ENCODE measurements around the gene FAM136A. TPM values are rescaled to one million over a fixed set of nuclear protein-coding genes. Genes with fewer than 3 reads are reported as not detected.
"Not testable (repeated sequence)": the region's sequence is repeated elsewhere in the genome, so short reads cannot be mapped to it uniquely, and the experiment has no call there.

The FAM136A gene
- total RNA-seq, 1 experiment from 2014 or later, result 60.0 TPM

GRCh38 chr2:70305531-70305930 is 3.7 kb upstream of the FAM136A start:
- in situ Hi-C loops (cut with HindIII; ENCODE audit: low pct_unique_long_range_greater_than_20kb, low sequenced_read_pairs), result loop anchor here (25.0 kb wide), 1 partner anchor 482 kb away; the partner anchor contains the start of gene FIGLA
- no peak for DNase-seq (ENCODE audit: low read depth, low spot score)

DNA sequence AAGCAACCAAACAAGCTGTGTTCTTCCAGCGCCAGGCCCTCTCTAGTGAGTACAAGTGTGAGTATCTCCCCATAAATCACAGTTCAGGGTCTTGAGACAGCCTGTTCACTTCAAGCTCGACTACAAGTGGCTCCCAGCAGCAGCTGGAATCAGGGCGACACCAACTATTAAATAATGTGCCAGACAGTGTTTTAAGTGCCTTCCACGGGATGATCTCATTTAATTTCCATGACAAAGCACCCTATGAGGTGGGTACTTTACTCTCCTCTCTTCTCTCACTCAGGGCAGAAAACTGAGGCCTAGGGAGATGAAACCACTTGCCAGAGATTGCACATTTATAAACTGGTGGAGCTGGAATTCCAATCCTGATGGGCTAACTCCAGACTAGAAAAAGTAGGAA is 2.6 kb upstream of the FAM136A start:
- in situ Hi-C loops (cut with HindIII; ENCODE audit: low pct_unique_long_range_greater_than_20kb, low sequenced_read_pairs), result loop anchor here (25.0 kb wide), 1 partner anchor 483 kb away; the partner anchor contains the start of gene FIGLA
- no peak for DNase-seq (ENCODE audit: low read depth, low spot score)

- DNase-seq (ENCODE audit: low read depth, low spot score), result no peak
- in situ Hi-C loops (cut with HindIII; ENCODE audit: low pct_unique_long_range_greater_than_20kb, low sequenced_read_pairs), result loop anchor here (25.0 kb wide), 1 partner anchor 484 kb away; the partner anchor contains the start of gene FIGLA
These were observed 1.3 kb upstream of the FAM136A start for GRCh38 chr2:70303186-70303585.

- in situ Hi-C loops (cut with HindIII; ENCODE audit: low pct_unique_long_range_greater_than_20kb, low sequenced_read_pairs), result loop anchor here (25.0 kb wide), 1 partner anchor 485 kb away; the partner anchor contains the start of gene FIGLA
- DNase-seq (ENCODE audit: low read depth, low spot score), result not testable (repeated sequence)
These were observed 304 bp upstream of the FAM136A start for GRCh38 chr2:70302195-70302546.

- no peak for DNase-seq (ENCODE audit: low read depth, low spot score)
- in situ Hi-C loops (cut with HindIII; ENCODE audit: low pct_unique_long_range_greater_than_20kb, low sequenced_read_pairs), result loop anchor here (25.0 kb wide), 1 partner anchor 486 kb away; the partner anchor contains the start of gene FIGLA
These were observed 1.0 kb downstream of the FAM136A start for GRCh38 chr2:70300771-70301343.

DNA sequence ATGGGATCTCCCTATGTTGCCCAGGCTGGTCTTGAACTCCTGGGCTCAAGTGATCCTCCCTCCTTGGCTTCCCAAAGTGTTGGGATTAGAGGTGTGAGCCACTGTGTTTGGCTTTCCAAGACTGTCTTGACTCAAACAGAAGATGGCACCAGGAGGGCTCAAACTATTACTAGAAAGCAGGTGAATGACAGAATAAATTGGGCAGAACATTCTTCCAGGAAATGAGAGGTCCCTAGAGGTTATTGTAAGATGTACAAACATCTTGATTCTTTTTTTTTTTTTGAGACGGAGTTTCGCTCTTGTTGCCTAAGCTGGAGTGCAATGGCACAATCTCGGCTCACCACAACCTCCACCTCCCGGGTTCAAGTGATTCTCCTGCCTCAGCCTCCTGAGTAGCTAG is 4.0 kb downstream of the FAM136A start:
- DNase-seq (ENCODE audit: low read depth, low spot score); in situ Hi-C loops (cut with HindIII; ENCODE audit: low pct_unique_long_range_greater_than_20kb, low sequenced_read_pairs): not testable (repeated sequence)

- no peak for DNase-seq (ENCODE audit: low read depth, low spot score)
- in situ Hi-C loops (cut with HindIII; ENCODE audit: low pct_unique_long_range_greater_than_20kb, low sequenced_read_pairs), result no loop called here
These were observed 18.2 kb downstream of the FAM136A start for GRCh38 chr2:70283500-70284191.

GRCh38 chr2:70282439-70282838 is 19.4 kb downstream of the FAM136A start:
- DNase-seq (ENCODE audit: low read depth, low spot score), result no peak
- in situ Hi-C loops (cut with HindIII; ENCODE audit: low pct_unique_long_range_greater_than_20kb, low sequenced_read_pairs), result no loop called here

DNA sequence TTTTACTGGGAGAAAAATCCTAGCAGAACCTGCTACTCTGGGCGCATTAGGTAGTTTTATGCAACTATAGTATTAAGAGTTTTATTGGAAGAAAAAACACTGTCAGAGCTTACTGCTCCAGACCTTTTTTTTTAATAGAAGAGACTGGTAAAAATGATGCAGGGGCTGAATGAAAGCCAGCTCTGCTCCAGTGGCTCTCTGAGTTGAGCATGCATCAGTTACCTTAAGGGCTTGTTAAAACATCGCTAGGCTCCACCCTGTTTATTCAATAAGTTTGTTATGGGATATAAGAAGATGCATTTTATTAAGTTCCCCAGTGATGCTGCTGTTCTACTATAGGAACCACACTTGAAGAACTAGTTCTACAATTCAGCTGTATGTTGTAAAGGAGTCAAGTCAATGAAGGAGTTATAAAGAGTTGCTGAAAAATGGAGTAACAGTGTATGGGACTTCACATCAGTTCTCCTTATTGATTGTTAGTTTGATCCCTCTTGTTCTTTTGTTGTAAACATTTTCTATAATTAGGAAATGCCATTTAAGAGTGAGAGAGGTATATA is 21.5 kb downstream of the FAM136A start:
- in situ Hi-C loops (cut with HindIII; ENCODE audit: low pct_unique_long_range_greater_than_20kb, low sequenced_read_pairs), result no loop called here

DNA sequence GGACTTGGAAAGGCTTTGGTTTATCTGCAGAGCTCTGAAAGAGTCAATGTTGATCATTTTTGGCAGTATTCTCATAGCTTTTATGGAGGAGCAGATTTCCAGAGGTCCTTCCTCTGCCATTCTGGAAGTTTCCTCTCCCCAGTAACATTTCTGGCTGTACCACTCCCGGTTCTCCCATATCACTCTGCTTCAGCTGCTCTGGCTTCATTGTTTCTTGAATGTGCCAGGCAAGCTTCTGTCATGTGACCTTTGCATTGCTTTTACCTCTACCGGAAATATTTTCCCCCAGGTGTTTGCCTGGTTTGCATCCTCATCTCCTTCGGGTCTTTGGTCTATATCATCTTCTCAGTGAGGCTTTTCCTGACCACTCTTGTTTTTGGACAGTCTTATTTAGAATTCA is 31.5 kb downstream of the FAM136A start:
- in situ Hi-C loops (cut with HindIII; ENCODE audit: low pct_unique_long_range_greater_than_20kb, low sequenced_read_pairs), result no loop called here
- no peak for DNase-seq (ENCODE audit: low read depth, low spot score)

More for the DNA sequence above, 21.5 kb downstream of the FAM136A start:
- no peak for DNase-seq (ENCODE audit: low read depth, low spot score)

GRCh38 chr2:70269422-70270302 is 32.2 kb downstream of the FAM136A start:
- in situ Hi-C loops (cut with HindIII; ENCODE audit: low pct_unique_long_range_greater_than_20kb, low sequenced_read_pairs); DNase-seq (ENCODE audit: low read depth, low spot score): not testable (repeated sequence)

DNA sequence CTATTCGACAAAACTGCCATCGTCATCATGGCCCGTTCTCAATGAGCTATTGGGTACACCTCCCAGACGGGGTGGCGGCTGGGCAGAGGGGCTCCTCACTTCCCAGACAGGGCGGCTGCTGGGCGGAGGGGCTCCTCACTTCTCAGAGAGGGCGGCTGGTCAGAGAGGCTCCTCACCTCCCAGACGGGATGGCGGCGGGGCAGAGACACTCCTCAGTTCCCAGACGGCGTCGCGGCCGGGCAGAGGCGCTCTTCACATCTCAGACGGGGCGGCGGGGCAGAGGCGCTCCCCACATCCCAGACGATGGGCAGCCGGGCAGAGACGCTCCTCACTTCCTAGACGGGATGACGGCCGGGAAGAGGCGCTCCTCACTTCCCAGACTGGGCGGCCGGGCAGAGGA is 34.9 kb downstream of the FAM136A start:
- DNase-seq (ENCODE audit: low read depth, low spot score); in situ Hi-C loops (cut with HindIII; ENCODE audit: low pct_unique_long_range_greater_than_20kb, low sequenced_read_pairs): not testable (repeated sequence)

- in situ Hi-C loops (cut with HindIII; ENCODE audit: low pct_unique_long_range_greater_than_20kb, low sequenced_read_pairs), result no loop called here
- DNase-seq (ENCODE audit: low read depth, low spot score), result no peak
These were observed 40.4 kb downstream of the FAM136A start for GRCh38 chr2:70261501-70261900.

DNA sequence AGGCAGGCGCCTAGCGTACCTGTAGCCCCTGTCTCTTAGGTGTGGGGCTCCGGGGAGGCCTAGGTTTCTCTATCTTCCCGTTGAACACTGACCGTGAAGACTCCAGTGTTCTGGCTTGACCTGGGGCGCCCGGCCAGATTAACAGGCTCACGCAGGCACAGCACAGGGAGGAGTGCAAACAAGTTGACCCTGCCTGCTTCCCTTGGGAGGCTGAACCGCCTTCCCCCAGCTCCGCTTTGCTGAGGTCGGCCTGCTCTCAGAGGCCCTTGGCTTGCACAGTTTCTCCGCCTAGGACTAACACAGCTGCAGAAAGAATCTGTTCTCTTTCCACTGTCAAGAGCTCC is 43.4 kb downstream of the FAM136A start:
- DNase-seq (ENCODE audit: low read depth, low spot score), result peak; percentile 18
- in situ Hi-C loops (cut with HindIII; ENCODE audit: low pct_unique_long_range_greater_than_20kb, low sequenced_read_pairs), result no loop called here

- in situ Hi-C loops (cut with HindIII; ENCODE audit: low pct_unique_long_range_greater_than_20kb, low sequenced_read_pairs), result no loop called here
These were observed 46.1 kb downstream of the FAM136A start for GRCh38 chr2:70255637-70256314.

GRCh38 chr2:70250434-70250833 is 51.4 kb downstream of the FAM136A start:
- in situ Hi-C loops (cut with HindIII; ENCODE audit: low pct_unique_long_range_greater_than_20kb, low sequenced_read_pairs), result no loop called here

More at GRCh38 chr2:70255637-70256314, 46.1 kb downstream of the FAM136A start:
- no peak for DNase-seq (ENCODE audit: low read depth, low spot score)

DNA sequence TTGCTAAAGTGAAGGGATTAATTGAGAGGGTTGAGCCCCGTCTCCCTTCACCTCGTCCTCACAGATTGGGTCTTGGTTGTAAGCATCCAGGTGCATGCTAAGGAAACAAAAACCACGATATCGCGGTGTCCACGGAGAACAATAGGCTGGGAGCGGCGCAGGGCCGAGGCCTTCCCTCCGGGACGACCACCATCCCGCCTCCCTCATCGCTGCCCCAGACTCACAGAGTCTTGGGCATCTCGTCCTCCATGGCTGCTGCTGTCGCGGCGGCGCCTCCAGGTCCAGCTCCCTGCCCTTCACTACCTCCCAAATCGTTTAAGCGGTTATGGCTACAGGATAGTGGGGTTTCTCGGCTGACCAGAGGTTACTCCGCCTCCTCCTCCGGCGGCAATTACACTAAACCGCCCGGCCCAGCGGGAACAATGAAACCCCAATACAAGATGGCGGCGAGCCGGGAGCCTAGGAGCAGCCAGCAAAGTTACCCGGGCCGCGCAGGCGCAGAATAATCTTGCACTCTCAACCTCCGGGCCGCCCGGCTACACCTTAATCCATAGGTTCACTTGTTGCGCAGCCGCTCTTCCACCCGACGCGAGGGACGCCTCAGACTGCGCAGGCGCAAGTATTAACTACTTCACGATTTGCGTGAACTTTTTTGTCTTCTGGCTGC is 53.6 kb downstream of the FAM136A start, which contains the start of gene TIA1:
Gene TIA1 (minus strand): TSS at position 448 of the 667 bp plus-strand sequence. CDS start 198 bp downstream, at position 250.
- in situ Hi-C loops (cut with HindIII; ENCODE audit: low pct_unique_long_range_greater_than_20kb, low sequenced_read_pairs), result no loop called here
- DNase-seq (ENCODE audit: low read depth, low spot score), result peak; percentile 99

More at GRCh38 chr2:70250434-70250833, 51.4 kb downstream of the FAM136A start:
- DNase-seq (ENCODE audit: low read depth, low spot score), result no peak
